ENCODE results near the gene TTC24. TPM values are rescaled to one million over a fixed set of nuclear protein-coding genes. Genes with fewer than 3 reads are reported as not detected.
"Not testable (repeated sequence)": the region's sequence is repeated elsewhere in the genome, so short reads cannot be mapped to it uniquely, and the experiment has no call there.

TTC24 gene
- total RNA-seq, 2 donors from 2014 or later: 4.5 to 6.8 TPM

DNA sequence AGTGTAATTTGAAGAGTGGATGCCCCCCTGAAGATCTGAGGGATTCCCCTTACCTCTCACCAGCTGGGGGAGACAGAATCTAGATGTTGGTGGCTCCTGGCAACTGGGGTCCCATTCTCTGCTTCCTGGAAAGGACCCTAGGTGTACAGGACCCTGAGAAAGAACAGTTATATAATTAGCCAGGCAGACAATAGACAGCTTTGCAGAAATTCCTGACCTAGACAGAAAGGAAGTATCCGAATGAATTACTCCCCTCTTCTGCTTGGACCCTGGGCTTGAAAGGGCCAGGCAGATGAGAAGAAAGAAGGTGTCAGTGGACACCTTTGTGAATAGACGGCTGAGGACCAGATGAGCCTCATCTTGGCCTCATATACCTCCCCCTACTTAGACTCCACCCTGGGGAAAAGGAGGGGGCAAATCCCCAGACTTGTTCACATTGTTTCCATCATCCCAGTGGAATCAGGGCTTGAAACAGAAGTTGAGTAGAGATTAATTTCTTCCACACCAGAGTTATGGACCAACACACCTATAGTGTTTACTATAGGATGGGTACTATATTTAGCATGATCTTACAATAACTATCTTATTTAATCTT is 5.4 kb upstream of the TTC24 start:
- Mint-ChIP-seq H3K36me3 (peaks cover 12 to 16% of the 10 kb centered on the region in 2 donors), H3K27ac (no peak overlapping the region), H3K9me3 (no peaks in the 10 kb centered on the region)
- ATAC-seq (no peak), DNase-seq (ENCODE audit: low spot score in 2 of 2) (no peak)

- DNase-seq (ENCODE audit: low spot score in 2 of 2) (no peak), ATAC-seq (no peak)
- Mint-ChIP-seq H3K36me3 (peaks cover 6 to 11% of the 10 kb centered on the region in 2 donors), H3K9me3 (no peaks in the 10 kb centered on the region), H3K27ac (no peak overlapping the region)
These were observed 2.0 kb upstream of the TTC24 start for GRCh38 chr1:156577550-156577949.

DNA sequence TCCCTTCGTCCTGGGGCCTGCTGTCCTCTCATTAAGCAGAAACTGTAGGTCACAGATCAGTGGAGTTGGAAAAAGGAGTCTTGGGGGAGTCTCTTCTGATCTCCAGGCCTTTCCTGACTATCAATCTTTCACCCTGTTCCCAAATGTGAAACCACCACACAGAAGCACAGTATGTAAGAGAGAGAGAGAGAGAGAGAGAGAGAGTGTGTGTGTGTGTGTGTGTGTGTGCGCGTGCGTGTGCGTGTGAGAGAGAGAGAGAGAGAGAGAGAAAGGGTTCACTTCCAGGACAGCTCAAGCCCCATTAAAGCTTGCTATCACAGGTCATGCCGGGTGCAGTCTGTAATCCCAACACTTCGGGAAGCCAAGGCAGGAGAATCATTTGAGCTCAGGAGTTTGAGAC is 1.5 kb upstream of the TTC24 start:
- no peak overlapping the region for H3K27ac Mint-ChIP-seq
- H3K36me3 Mint-ChIP-seq: peaks cover 6% of the 10 kb centered on the region in 2 donors
- no peak for DNase-seq (ENCODE audit: low spot score in 2 of 2)
- H3K9me3 Mint-ChIP-seq: no peaks in the 10 kb centered on the region
- no peak for ATAC-seq

- H3K9me3 Mint-ChIP-seq: no peaks in the 10 kb centered on the region
- H3K36me3 Mint-ChIP-seq: peaks cover 4 to 6% of the 10 kb centered on the region in 2 donors
- peak; percentile 50 to 64 for ATAC-seq
- DNase-seq (ENCODE audit: low spot score in 2 of 2): no peak
- peak overlapping the region; percentile 84 to 98 for H3K27ac Mint-ChIP-seq
These were observed 2.3 kb downstream of the TTC24 start for GRCh38 chr1:156581661-156582387.

GRCh38 chr1:156582388-156583017 is 3.0 kb downstream of the TTC24 start:
- Mint-ChIP-seq H3K27ac (peak overlapping the region; percentile 84 to 98), H3K9me3 (no peaks in the 10 kb centered on the region), H3K36me3 (peaks cover 4 to 6% of the 10 kb centered on the region in 2 donors)
- DNase-seq (ENCODE audit: low spot score in 2 of 2): peak in 1 of 2 donors; percentile 59
- peak; percentile 52 to 56 for ATAC-seq

DNA sequence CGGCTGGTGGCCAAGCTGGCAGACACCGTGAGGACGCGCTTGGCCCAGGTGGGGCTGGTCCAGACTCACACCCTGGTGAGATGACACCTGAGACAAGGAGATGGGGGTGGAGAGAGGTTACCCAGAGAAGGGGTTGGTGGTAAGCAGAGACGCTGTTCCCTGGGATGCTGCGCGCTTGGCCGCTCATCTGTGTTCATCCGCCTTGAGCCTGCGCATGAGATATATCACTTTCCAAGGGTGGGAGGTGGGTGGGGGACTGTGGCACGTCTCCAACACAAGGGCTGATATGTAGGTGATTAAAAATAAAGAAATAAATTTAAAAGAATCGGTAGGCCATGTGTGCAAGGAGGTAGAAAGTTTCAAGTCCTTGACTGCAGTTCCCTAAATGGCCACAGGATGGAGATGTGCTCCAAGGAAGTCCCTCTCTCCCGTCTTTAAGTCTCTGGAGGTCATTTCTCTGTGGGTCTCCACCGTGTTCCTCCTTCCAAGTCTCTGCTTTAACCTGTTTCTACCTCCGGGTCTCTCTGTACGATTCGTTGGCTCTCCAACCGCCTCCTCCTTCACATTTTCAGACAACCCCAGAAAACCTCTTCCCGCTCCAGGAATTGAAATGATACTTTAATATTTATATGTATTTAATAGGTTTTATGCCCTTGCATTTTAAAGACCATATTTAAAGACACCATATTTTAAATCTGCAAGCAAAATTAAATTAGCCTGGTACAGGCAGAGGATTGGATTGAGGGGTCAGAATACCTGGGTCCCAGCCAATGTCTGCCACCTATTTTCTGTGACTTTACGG is 4.5 kb downstream of the TTC24 start:
- peak; percentile 61 to 79 for DNase-seq (ENCODE audit: low spot score in 2 of 2)
- peak overlapping the region in 1 of 2 donors; percentile 52 for H3K27ac Mint-ChIP-seq
- ATAC-seq: peak; percentile 41 to 49
- no peaks in the 10 kb centered on the region for H3K9me3 Mint-ChIP-seq
- H3K36me3 Mint-ChIP-seq: peaks cover 4 to 6% of the 10 kb centered on the region in 2 donors

DNA sequence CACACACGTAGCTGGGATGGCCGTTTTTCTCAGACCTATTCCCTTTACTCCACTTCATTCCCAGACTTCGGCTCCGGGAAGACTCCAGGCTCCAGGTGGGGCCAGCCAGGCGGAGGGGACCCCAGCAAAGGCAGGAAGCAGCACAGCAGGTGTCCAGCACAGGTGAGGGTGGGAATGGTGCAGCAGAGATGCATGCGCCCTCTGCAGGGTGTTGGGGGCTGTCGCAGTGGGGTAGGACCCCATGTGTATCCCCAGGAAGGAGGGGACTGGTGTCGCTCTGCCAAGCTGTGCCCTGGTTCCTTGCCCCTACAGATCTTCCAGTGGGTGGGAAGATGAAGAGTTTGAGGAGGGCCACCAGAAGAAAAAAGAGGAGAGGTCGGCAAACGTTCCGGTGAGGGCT is 5.3 kb downstream of the TTC24 start:
- ATAC-seq (peak in 1 of 2 donors; percentile 47), DNase-seq (ENCODE audit: low spot score in 2 of 2) (no peak)
- Mint-ChIP-seq H3K27ac (no peak overlapping the region), H3K36me3 (peaks cover 4 to 6% of the 10 kb centered on the region in 2 donors), H3K9me3 (no peaks in the 10 kb centered on the region)

- no peak for ATAC-seq
- DNase-seq (ENCODE audit: low spot score in 2 of 2): no peak
- H3K9me3 Mint-ChIP-seq: no peaks in the 10 kb centered on the region
- H3K27ac Mint-ChIP-seq: no peak overlapping the region
- H3K36me3 Mint-ChIP-seq: peaks cover 4 to 6% of the 10 kb centered on the region in 2 donors
These were observed 6.8 kb downstream of the TTC24 start for GRCh38 chr1:156586323-156586722.

DNA sequence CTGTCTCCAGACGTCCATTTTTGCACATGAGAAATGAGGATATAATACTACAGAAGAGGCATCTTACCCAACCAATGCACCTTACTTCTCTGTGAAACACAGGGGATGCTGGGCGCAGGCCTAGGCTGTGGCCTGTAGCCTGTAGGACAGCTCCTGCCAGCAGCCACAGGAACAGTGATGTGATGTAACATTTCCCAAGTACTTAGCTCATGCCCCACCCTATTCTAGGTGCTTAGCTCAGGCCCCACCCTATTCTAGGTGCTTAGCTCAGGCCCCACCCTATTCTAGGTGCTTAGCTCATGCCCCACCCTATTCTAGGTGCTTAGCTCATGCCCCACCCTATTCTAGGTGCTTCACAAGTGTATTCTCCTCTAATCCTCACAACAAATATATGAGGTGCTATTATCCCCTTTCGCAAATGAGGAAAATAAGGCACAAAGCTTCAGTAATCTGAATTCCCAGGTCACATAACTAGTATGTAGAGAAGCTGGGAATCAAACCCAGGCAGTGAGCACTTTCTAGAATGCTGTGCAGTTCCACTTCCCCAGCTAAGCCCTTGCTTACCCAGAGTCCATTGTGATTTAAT is 7.5 kb downstream of the TTC24 start:
- DNase-seq (ENCODE audit: low spot score in 2 of 2) (no peak), ATAC-seq (no peak)
- Mint-ChIP-seq H3K36me3 (peaks cover 4 to 6% of the 10 kb centered on the region in 2 donors), H3K27ac (no peak overlapping the region), H3K9me3 (no peaks in the 10 kb centered on the region)

DNA sequence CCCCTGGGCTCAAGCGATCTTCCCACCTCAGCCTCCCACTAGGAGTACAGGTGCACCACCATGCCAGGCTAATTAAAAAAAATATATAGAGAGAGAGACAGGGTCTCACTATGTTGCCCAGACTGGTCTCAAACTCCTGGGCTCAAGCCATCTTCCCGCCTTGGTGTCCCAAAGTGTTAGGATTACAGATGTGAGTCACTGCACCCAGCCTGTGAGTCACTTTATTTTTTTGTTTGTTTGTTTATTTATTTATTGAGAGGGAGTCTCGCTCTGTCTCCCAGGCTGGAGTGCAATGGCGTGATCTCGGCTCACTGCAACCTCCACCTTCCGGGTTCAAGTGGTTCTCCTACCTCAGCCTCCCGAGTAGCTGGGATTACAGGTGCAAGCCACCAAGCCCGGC is 8.4 kb downstream of the TTC24 start:
- H3K9me3 Mint-ChIP-seq; H3K27ac Mint-ChIP-seq; H3K36me3 Mint-ChIP-seq; DNase-seq (ENCODE audit: low spot score in 2 of 2); ATAC-seq: not testable (repeated sequence)

- peaks cover 0 to 8% of the 10 kb centered on the region in 2 donors for H3K36me3 Mint-ChIP-seq
- ATAC-seq (no peak), DNase-seq (ENCODE audit: low spot score in 2 of 2) (no peak)
- no peaks in the 10 kb centered on the region for H3K9me3 Mint-ChIP-seq
- H3K27ac Mint-ChIP-seq: no peak overlapping the region
These were observed 10.0 kb downstream of the TTC24 start for GRCh38 chr1:156589546-156589945.

DNA sequence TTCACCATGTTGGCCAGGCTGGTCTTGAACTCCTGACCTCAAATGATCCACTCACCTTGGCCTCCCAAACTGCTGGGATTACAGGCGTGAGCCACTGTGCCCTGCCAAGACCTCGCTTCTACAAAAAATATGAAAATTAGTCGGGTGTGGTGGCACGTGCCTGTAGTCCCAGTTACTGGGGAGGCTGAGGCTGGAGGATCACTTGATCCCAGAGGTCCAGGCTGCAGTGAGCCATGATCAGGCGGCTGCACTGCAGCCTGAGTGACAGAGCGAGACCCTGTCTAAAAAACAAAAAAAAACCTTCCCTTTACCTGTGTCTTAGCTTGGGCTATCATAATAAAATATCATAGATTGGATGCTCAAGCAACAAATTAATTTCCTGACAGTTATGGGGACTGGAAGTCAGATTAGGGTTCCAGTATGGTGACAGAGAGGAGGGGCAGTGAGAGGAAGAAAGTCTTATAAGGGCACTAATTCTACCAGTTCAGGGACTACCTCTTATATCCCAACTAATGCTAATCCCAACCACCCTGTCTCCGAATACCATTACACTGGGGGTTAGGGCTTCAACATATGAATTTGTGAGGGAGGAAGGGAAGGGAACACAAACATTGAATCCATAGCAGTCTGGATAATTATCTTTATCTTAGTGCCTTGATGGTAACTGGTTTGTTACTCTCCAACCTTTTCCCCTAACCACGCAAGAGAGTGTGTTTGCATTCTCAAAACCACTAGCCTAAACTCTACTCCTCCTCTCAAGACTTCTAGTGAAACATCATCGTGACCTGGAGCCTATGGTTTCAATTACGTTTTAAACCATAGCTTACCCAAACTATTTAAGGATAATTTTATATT is 11.0 kb downstream of the TTC24 start:
- Mint-ChIP-seq H3K27ac (peak overlapping the region in 1 of 2 donors; percentile 68), H3K9me3 (no peaks in the 10 kb centered on the region), H3K36me3 (peaks cover 0 to 13% of the 10 kb centered on the region in 2 donors)
- DNase-seq (ENCODE audit: low spot score in 2 of 2) (no peak), ATAC-seq (no peak)

DNA sequence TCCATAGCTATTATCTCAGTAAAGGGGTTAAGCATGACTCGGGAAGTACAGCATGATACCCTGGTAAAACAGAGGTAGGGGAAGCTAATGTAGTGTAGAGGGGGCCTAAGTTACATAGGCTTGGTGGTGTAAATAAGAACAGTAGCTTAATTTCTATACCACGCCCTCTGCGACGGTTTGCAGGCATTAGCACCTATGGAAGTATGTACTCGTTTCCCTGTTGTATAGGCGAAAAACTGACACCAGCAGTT is 11.6 kb downstream of the TTC24 start:
- ATAC-seq: peak in 1 of 2 donors; percentile 43
- H3K36me3 Mint-ChIP-seq: peaks cover 0 to 15% of the 10 kb centered on the region in 2 donors
- DNase-seq (ENCODE audit: low spot score in 2 of 2): no peak
- peak overlapping the region; percentile 44 to 68 for H3K27ac Mint-ChIP-seq
- no peaks in the 10 kb centered on the region for H3K9me3 Mint-ChIP-seq

DNA sequence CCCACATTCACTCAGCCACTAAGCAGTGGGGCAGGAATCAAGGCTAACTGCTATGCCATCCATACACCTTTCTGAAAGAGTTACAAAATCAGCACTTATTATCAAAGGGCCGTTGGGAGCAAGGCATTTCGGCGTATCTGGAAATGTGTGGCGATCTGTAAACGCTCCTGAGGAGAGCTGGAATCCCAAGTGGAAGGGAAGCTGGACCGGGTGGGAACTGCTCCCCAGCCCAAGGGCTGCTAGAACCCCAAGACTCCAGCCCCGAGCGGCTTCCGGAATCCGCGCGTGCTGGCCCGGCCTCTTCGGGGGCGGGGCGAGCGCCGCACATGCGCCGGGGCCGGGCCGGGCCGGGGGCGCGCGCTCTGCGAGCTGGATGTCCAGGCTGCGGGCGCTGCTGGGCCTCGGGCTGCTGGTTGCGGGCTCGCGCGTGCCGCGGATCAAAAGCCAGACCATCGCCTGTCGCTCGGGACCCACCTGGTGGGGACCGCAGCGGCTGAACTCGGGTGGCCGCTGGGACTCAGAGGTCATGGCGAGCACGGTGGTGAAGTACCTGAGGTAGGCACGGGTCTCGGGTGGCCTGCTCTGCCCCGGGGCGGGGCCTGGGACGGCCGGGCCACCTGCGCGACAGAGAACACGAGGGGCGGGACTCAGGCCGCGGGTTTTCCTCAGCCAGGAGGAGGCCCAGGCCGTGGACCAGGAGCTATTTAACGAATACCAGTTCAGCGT is 12.1 kb downstream of the TTC24 start, which contains the start of gene NAXE:
TSS of gene NAXE (plus strand) at position 345 of the 726 bp plus-strand sequence. CDS start at position 374, 29 bp downstream.
- peak within 1 kb of the TSS; percentile 68 to 90 for H3K27ac Mint-ChIP-seq

More for the DNA sequence above, 12.1 kb downstream of the TTC24 start, which contains the start of gene NAXE:
- peak; percentile 92 to 96 for ATAC-seq
- H3K9me3 Mint-ChIP-seq: no peaks in the 10 kb centered on the region
- peaks cover 0 to 15% of the 10 kb centered on the region in 2 donors for H3K36me3 Mint-ChIP-seq
- DNase-seq (ENCODE audit: low spot score in 2 of 2): peak; percentile 77 to 78

Data from activated naive CD4-positive, alpha-beta T cell treated with anti-CD3 and anti-CD28 coated beads, Interleukin-2, amount 50 U/mL, for 72 hours (primary cell).